ENCODE data around the gene TBC1D4.

DNA sequence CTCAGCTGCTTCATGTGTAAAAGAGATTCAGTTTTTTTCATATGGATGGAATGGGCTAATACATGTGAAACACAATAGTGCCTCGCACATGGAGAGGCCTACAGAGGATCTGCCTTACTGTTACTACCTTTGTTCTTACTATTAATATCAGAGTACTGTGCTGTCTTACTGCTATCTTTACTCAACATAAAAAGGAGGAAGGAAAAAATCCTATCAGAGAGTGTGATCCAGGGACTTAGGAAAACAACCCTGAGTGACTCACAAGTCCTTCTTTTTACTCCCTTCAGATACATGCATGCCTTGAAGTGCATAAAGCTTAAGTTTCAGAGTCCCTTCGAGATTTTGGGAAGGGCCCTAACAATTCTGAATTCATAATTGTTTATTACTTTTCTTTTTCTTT is 136.8 kb downstream of the TBC1D4 start:
- no peak for TF ChIP-seq CHD2 (IDR thresholded peaks at IDR 0.05; ENCODE audit: low read length, partially characterized antibody)
- TF ChIP-seq YY1 (IDR thresholded peaks at IDR 0.05; ENCODE audit: low read depth) = no peak
- TF ChIP-seq SIN3A (IDR thresholded peaks at IDR 0.05; ENCODE audit: borderline replicate concordance, low read depth, low read length) = no peak
- TF ChIP-seq, protein P1, sequence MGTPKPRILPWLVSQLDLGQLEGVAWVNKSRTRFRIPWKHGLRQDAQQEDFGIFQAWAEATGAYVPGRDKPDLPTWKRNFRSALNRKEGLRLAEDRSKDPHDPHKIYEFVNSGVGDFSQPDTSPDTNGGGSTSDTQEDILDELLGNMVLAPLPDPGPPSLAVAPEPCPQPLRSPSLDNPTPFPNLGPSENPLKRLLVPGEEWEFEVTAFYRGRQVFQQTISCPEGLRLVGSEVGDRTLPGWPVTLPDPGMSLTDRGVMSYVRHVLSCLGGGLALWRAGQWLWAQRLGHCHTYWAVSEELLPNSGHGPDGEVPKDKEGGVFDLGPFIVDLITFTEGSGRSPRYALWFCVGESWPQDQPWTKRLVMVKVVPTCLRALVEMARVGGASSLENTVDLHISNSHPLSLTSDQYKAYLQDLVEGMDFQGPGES (IDR thresholded peaks at IDR 0.05; ENCODE audit: low read depth, low read length) = no peak
- TF ChIP-seq, protein P2, sequence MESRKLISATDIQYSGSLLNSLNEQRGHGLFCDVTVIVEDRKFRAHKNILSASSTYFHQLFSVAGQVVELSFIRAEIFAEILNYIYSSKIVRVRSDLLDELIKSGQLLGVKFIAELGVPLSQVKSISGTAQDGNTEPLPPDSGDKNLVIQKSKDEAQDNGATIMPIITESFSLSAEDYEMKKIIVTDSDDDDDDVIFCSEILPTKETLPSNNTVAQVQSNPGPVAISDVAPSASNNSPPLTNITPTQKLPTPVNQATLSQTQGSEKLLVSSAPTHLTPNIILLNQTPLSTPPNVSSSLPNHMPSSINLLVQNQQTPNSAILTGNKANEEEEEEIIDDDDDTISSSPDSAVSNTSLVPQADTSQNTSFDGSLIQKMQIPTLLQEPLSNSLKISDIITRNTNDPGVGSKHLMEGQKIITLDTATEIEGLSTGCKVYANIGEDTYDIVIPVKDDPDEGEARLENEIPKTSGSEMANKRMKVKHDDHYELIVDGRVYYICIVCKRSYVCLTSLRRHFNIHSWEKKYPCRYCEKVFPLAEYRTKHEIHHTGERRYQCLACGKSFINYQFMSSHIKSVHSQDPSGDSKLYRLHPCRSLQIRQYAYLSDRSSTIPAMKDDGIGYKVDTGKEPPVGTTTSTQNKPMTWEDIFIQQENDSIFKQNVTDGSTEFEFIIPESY (IDR thresholded peaks at IDR 0.05; ENCODE audit: borderline replicate concordance, low read depth) = no peak
- no peak for TF ChIP-seq TEAD4 (IDR thresholded peaks at IDR 0.05; ENCODE audit: borderline replicate concordance, insufficient read depth)
- TF ChIP-seq TAF1 (IDR thresholded peaks at IDR 0.05; ENCODE audit: borderline replicate concordance, low read depth, low read length) = no peak
- TF ChIP-seq, protein P3, sequence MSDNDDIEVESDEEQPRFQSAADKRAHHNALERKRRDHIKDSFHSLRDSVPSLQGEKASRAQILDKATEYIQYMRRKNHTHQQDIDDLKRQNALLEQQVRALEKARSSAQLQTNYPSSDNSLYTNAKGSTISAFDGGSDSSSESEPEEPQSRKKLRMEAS (IDR thresholded peaks at IDR 0.05; ENCODE audit: low read depth) = no peak
- TF ChIP-seq, protein P4, sequence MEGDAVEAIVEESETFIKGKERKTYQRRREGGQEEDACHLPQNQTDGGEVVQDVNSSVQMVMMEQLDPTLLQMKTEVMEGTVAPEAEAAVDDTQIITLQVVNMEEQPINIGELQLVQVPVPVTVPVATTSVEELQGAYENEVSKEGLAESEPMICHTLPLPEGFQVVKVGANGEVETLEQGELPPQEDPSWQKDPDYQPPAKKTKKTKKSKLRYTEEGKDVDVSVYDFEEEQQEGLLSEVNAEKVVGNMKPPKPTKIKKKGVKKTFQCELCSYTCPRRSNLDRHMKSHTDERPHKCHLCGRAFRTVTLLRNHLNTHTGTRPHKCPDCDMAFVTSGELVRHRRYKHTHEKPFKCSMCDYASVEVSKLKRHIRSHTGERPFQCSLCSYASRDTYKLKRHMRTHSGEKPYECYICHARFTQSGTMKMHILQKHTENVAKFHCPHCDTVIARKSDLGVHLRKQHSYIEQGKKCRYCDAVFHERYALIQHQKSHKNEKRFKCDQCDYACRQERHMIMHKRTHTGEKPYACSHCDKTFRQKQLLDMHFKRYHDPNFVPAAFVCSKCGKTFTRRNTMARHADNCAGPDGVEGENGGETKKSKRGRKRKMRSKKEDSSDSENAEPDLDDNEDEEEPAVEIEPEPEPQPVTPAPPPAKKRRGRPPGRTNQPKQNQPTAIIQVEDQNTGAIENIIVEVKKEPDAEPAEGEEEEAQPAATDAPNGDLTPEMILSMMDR (IDR thresholded peaks at IDR 0.05) = no peak
- TF ChIP-seq POLR2AphosphoS5 (IDR thresholded peaks at IDR 0.05; ENCODE audit: low read depth, low read length) = no peak
- TF ChIP-seq, protein P5, sequence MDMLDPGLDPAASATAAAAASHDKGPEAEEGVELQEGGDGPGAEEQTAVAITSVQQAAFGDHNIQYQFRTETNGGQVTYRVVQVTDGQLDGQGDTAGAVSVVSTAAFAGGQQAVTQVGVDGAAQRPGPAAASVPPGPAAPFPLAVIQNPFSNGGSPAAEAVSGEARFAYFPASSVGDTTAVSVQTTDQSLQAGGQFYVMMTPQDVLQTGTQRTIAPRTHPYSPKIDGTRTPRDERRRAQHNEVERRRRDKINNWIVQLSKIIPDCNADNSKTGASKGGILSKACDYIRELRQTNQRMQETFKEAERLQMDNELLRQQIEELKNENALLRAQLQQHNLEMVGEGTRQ (IDR thresholded peaks at IDR 0.05; ENCODE audit: borderline replicate concordance, low read depth, low read length) = no peak
- TF ChIP-seq RXRA (IDR thresholded peaks at IDR 0.05; ENCODE audit: borderline replicate concordance, low read depth) = no peak
- TF ChIP-seq RCOR1 (IDR thresholded peaks at IDR 0.05; ENCODE audit: low read length) = no peak

Measured in SK-N-SH (cell line).